Prostate gland (tissue), 2 donors: ENCODE data around the gene TUT7. TPM values are rescaled to one million over a fixed set of nuclear protein-coding genes. Genes with fewer than 3 reads are reported as not detected.

Source experiments
- DNase-seq: peaks from one replicate; pipeline ENCODE4 v3.0.0-alpha.2; 2019; ENCODE audit warnings: low spot score
- H3K27ac ChIP-seq, 2 donors: fragments of 200-600 bp; sonication (generic); 2 replicates each; pipeline ENCODE4 v1.5.1; 2017 to 2019
- H3K27me3 ChIP-seq: fragments of 200-600 bp; sonication (generic); replicated peaks from 2 replicates; pipeline ENCODE4 v1.5.1; 2019; ENCODE audit not compliant: insufficient read depth
- H3K36me3 ChIP-seq, 2 donors: fragments of 200-600 bp; sonication (generic); 1 replicate in 1 of 2; 2 replicates in 1 of 2; pipeline versions ENCODE4 v1.5.1 to v1.8.1; 2017 to 2019
- H3K4me1 ChIP-seq: fragments of 200-600 bp; sonication (generic); replicated peaks from 2 replicates; pipeline ENCODE4 v1.5.1; 2019
- H3K4me3 ChIP-seq, 2 donors: fragments of 200-600 bp; sonication (generic); 2 replicates each; pipeline ENCODE4 v1.5.1; 2017 to 2019
- H3K9me3 ChIP-seq: fragments of 200-600 bp; sonication (generic); 2 replicates; pipeline ENCODE4 v1.5.1; 2017
- CTCF ChIP-seq, 4 experiments: fragments of 200-600 bp in 2 of 4; fragments of 450-650 bp in 2 of 4; sonication (generic) in 2 of 4; IDR thresholded peaks; 1 replicate in 3 of 4; 2 replicates in 1 of 4; pipeline ENCODE4 v1.5.1; 2016 to 2019; ENCODE audit warnings: antibody characterized with exemption in 4 of 4, mild to moderate bottlenecking in 2 of 4, moderate library complexity in 2 of 4
- POLR2A ChIP-seq: fragments of 450-650 bp; IDR thresholded peaks from one replicate; pipeline ENCODE4 v1.6.1; 2016; ENCODE audit warnings: antibody characterized with exemption, mild to moderate bottlenecking
- POLR2AphosphoS5 ChIP-seq: sonication (generic); formaldehyde crosslinking; IDR thresholded peaks from one replicate; pipeline ENCODE4 v1.6.1; 2017; ENCODE audit warnings: antibody characterized with exemption
- WGBS: methylation state at CpG from one replicate; pipeline ENCODE4 v1.1.5; 2018; 5-methylcytosine and 5-hydroxymethylcytosine counted together
- intact Hi-C: fragments of 100-400 bp; cut with DNase I; formaldehyde crosslinking; loops from one replicate; pipeline ENCODE4 v1.14.2; 2022
- total RNA-seq, 2 donors: library from RNA; depleted of rRNA; stranded (reverse); fragments of >200 nt; gene quantifications; one replicate each; pipeline ENCODE4 v1.1.0, GENCODE V29; 2016

The TUT7 gene
- total RNA-seq, 2 donors from 2014 or later = 44.0 to 112 TPM

GRCh38 chr9:86263876-86264275, 90.3 kb downstream of the TUT7 start:
- H3K27me3 ChIP-seq = no peaks in the 10 kb centered on the region
- 95% methylated on average over 6 of the region's 6 CpGs for WGBS
- intact Hi-C loops = no loop called here
- H3K4me3 ChIP-seq = no peak overlapping the region
- no peak for DNase-seq
- no peak overlapping the region for H3K27ac ChIP-seq
- H3K9me3 ChIP-seq = no peaks in the 10 kb centered on the region
- TF ChIP-seq CTCF (IDR thresholded peaks at IDR 0.05) (no peak), POLR2AphosphoS5 (no peak), POLR2A (no peak)
- H3K36me3 ChIP-seq = peaks cover 0 to 4% of the 10 kb centered on the region in 2 donors
- no peaks in the 10 kb centered on the region for H3K4me1 ChIP-seq

- no peaks in the 10 kb centered on the region for H3K27me3 ChIP-seq
- no peaks in the 10 kb centered on the region for H3K4me1 ChIP-seq
- H3K9me3 ChIP-seq = no peaks in the 10 kb centered on the region
- WGBS = 81% methylated on average over 4 of the region's 4 CpGs
- intact Hi-C loops = no loop called here
- DNase-seq = no peak
- H3K27ac ChIP-seq = no peak overlapping the region
- TF ChIP-seq POLR2A = no peak
- no peak for TF ChIP-seq CTCF (IDR thresholded peaks at IDR 0.05)
- no peak for TF ChIP-seq POLR2AphosphoS5
- no peak overlapping the region for H3K4me3 ChIP-seq
- H3K36me3 ChIP-seq = peaks cover 0 to 4% of the 10 kb centered on the region in 2 donors
Measured at GRCh38 chr9:86262492-86262891, 91.7 kb downstream of the TUT7 start.

- no peaks in the 10 kb centered on the region for H3K9me3 ChIP-seq
- WGBS = 87% methylated on average over 8 of the region's 8 CpGs
- peaks cover 0 to 4% of the 10 kb centered on the region in 2 donors for H3K36me3 ChIP-seq
- no peaks in the 10 kb centered on the region for H3K27me3 ChIP-seq
- H3K4me3 ChIP-seq = no peak within 1 kb of the TSS
- H3K27ac ChIP-seq = no peak within 1 kb of the TSS
- intact Hi-C loops = no loop called here
- H3K4me1 ChIP-seq = no peaks in the 10 kb centered on the region
- TF ChIP-seq POLR2AphosphoS5 (no peak), POLR2A (no peak), CTCF (IDR thresholded peaks at IDR 0.05) (no peak)
- no peak for DNase-seq
Measured at GRCh38 chr9:86259557-86259956, 94.7 kb downstream of the TUT7 start, which contains the start of gene C9orf153. Gene C9orf153, minus strand, starts transcription at chr9:86259657. Its CDS starts 30,054 bp downstream, at chr9:86229603.

GRCh38 chr9:86257391-86257790, 96.8 kb downstream of the TUT7 start:
- WGBS = 79% methylated on average over 2 of the region's 2 CpGs
- Histone ChIP-seq H3K4me1 (no peaks in the 10 kb centered on the region), H3K4me3 (no peak overlapping the region), H3K36me3 (no peaks in the 10 kb centered on the region), H3K27me3 (no peaks in the 10 kb centered on the region), H3K9me3 (no peaks in the 10 kb centered on the region), H3K27ac (no peak overlapping the region)
- intact Hi-C loops = no loop called here
- TF ChIP-seq POLR2A = no peak
- no peak for TF ChIP-seq POLR2AphosphoS5
- TF ChIP-seq CTCF (IDR thresholded peaks at IDR 0.05) = no peak
- no peak for DNase-seq

GRCh38 chr9:86256653-86257052, 97.6 kb downstream of the TUT7 start:
- no peak overlapping the region for H3K4me3 ChIP-seq
- WGBS = 75% methylated on average over 3 of the region's 3 CpGs

More at GRCh38 chr9:86256653-86257052, 97.6 kb downstream of the TUT7 start:
- H3K9me3 ChIP-seq = no peaks in the 10 kb centered on the region
- H3K27me3 ChIP-seq = no peaks in the 10 kb centered on the region
- DNase-seq = no peak
- no peak overlapping the region for H3K27ac ChIP-seq
- no peak for TF ChIP-seq CTCF (IDR thresholded peaks at IDR 0.05)
- H3K36me3 ChIP-seq = no peaks in the 10 kb centered on the region
- intact Hi-C loops = no loop called here
- H3K4me1 ChIP-seq = no peaks in the 10 kb centered on the region
